ENCODE results near the gene ARHGEF4.

DNA sequence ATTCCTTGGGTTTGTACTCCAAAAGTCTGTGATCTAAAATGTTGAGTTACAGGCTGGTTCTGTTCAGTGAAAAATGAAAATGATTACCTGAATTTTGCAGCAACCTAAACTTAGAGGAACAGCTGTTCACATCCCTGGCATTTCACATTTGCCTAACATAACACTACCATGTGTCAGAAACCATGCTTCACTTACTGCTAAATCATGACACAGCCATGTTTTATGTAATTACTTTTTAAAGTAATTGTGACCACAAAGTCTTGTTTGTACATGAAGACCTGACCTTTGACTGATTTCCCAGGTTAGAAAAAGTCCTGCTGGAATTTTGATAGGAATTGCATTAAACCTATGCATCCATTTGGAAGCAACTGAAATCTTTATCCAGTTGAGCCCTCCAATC is 177.4 kb downstream of the ARHGEF4 start:
- no peak for TF ChIP-seq EP300 (IDR thresholded peaks at IDR 0.05)
- TF ChIP-seq, protein P1, sequence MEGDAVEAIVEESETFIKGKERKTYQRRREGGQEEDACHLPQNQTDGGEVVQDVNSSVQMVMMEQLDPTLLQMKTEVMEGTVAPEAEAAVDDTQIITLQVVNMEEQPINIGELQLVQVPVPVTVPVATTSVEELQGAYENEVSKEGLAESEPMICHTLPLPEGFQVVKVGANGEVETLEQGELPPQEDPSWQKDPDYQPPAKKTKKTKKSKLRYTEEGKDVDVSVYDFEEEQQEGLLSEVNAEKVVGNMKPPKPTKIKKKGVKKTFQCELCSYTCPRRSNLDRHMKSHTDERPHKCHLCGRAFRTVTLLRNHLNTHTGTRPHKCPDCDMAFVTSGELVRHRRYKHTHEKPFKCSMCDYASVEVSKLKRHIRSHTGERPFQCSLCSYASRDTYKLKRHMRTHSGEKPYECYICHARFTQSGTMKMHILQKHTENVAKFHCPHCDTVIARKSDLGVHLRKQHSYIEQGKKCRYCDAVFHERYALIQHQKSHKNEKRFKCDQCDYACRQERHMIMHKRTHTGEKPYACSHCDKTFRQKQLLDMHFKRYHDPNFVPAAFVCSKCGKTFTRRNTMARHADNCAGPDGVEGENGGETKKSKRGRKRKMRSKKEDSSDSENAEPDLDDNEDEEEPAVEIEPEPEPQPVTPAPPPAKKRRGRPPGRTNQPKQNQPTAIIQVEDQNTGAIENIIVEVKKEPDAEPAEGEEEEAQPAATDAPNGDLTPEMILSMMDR (IDR thresholded peaks at IDR 0.05), result no peak
